ENCODE measurements around the gene C14orf93.

The C14orf93 gene

DNA sequence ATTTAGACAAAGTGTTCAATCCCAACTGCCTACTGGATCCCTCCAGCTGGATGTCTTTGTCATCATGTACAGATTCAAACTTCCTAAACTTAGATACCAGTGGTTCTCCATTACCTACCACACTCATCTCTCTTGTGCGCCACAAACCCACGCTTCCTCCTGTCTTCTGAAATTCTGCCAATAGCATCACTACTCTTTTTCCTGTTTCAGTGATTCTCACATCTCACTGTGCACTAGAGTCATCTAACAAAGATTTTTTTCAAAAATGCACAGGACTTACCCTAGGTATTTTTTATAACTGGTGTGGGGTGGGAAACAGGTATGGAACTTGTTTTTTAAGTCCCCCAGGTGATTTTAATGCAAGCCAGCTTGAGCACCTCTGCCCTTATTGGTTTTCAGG, 18.9 kb upstream of the C14orf93 start:
- DNase-seq (ENCODE audit: extremely low spot score), result no peak
- POLR2A ChIA-PET, result no interaction called here
- TF ChIP-seq NFRKB (IDR thresholded peaks at IDR 0.05), result no peak
- no peak for TF ChIP-seq FOXA1 (IDR thresholded peaks at IDR 0.05)
- TF ChIP-seq, protein P1, sequence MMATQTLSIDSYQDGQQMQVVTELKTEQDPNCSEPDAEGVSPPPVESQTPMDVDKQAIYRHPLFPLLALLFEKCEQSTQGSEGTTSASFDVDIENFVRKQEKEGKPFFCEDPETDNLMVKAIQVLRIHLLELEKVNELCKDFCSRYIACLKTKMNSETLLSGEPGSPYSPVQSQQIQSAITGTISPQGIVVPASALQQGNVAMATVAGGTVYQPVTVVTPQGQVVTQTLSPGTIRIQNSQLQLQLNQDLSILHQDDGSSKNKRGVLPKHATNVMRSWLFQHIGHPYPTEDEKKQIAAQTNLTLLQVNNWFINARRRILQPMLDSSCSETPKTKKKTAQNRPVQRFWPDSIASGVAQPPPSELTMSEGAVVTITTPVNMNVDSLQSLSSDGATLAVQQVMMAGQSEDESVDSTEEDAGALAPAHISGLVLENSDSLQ (IDR thresholded peaks at IDR 0.05), result no peak
- no peak for TF ChIP-seq ARNT (IDR thresholded peaks at IDR 0.05)
- no peak for TF ChIP-seq HDGF (IDR thresholded peaks at IDR 0.05; ENCODE audit: borderline replicate concordance)
- no peak for TF ChIP-seq CTBP1 (IDR thresholded peaks at IDR 0.05; ENCODE audit: borderline replicate concordance)
- no peak for TF ChIP-seq SUZ12 (IDR thresholded peaks at IDR 0.05)
- no peak for TF ChIP-seq ZNF384 (IDR thresholded peaks at IDR 0.05)
- no peak for TF ChIP-seq FOXK2 (IDR thresholded peaks at IDR 0.05)
- no peak for TF ChIP-seq L3MBTL2 (conservative IDR thresholded peaks at IDR 0.05)
- no peak for TF ChIP-seq BHLHE40 (IDR thresholded peaks at IDR 0.05; ENCODE audit: borderline replicate concordance)
- TF ChIP-seq FOXM1 (IDR thresholded peaks at IDR 0.05; ENCODE audit: borderline replicate concordance), result no peak
- CTCF ChIA-PET, result interaction anchor here (0.8 to 1.3 kb wide), 2 partner anchors 42 to 352 kb away, joined by 3 to 4 read pairs; no protein-coding TSS in a partner anchor

- TF ChIP-seq, protein P1 (IDR thresholded peaks at IDR 0.05), result peak; percentile 41
- TF ChIP-seq L3MBTL2 (conservative IDR thresholded peaks at IDR 0.05), result no peak
- no peak for DNase-seq (ENCODE audit: extremely low spot score)
- ChIA-PET CTCF (interaction anchor here (1.8 kb wide), 1 partner anchor 30 kb away, joined by 10 read pairs; no protein-coding TSS in a partner anchor), POLR2A (interaction anchor here (0.6 to 7.0 kb wide), 7 partner anchors 8 to 30 kb away, joined by 3 to 36 read pairs (median 5); no protein-coding TSS in a partner anchor)
These were observed 15.3 kb upstream of the C14orf93 start for GRCh38 chr14:23025151-23025814.

DNA sequence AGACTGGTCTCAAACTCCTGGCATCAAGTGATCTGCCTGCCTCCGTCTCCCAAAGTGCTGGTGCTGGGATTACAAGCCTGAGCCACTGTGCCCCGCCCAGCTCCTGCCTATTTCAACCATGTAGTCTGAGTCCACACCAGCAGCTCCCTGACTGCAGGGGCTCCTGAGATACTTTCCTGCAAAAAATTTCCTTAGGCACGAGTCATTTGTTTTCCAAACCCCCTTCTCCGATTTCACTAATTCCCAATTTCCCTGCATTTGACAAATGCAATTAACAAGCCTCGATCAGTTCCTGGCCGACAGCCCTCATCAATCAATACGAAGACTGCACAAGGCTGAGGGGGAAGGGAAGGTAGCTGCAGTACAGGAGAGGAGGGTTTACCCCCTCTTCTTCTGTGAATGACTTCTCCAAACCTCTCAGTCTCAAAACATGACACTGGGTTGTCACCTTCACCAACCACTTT, 14.7 kb upstream of the C14orf93 start:
- CTCF ChIA-PET, result interaction anchor here (1.8 kb wide), 1 partner anchor 29 kb away, joined by 10 read pairs; no protein-coding TSS in a partner anchor
- no peak for TF ChIP-seq FOXK2 (IDR thresholded peaks at IDR 0.05)
- no peak for TF ChIP-seq ARNT (IDR thresholded peaks at IDR 0.05)
- TF ChIP-seq NFRKB (IDR thresholded peaks at IDR 0.05), result no peak
- TF ChIP-seq, protein P1 (IDR thresholded peaks at IDR 0.05), result no peak
- TF ChIP-seq HDGF (IDR thresholded peaks at IDR 0.05; ENCODE audit: borderline replicate concordance), result no peak
- TF ChIP-seq BHLHE40 (IDR thresholded peaks at IDR 0.05; ENCODE audit: borderline replicate concordance), result no peak
- no peak for TF ChIP-seq FOXM1 (IDR thresholded peaks at IDR 0.05; ENCODE audit: borderline replicate concordance)
- no peak for TF ChIP-seq CTBP1 (IDR thresholded peaks at IDR 0.05; ENCODE audit: borderline replicate concordance)
- no peak for TF ChIP-seq FOXA1 (IDR thresholded peaks at IDR 0.05)
- no peak for TF ChIP-seq TARDBP (IDR thresholded peaks at IDR 0.05)
- no peak for TF ChIP-seq L3MBTL2 (conservative IDR thresholded peaks at IDR 0.05)
- TF ChIP-seq ELF4 (IDR thresholded peaks at IDR 0.05), result no peak
- TF ChIP-seq LEF1 (IDR thresholded peaks at IDR 0.05; ENCODE audit: borderline replicate concordance), result no peak
- TF ChIP-seq ZNF384 (IDR thresholded peaks at IDR 0.05), result no peak
- no peak for DNase-seq (ENCODE audit: extremely low spot score)
- POLR2A ChIA-PET, result interaction anchor here (1.1 to 7.0 kb wide), 5 partner anchors 9 to 29 kb away, joined by 3 to 36 read pairs (median 5); no protein-coding TSS in a partner anchor

DNA sequence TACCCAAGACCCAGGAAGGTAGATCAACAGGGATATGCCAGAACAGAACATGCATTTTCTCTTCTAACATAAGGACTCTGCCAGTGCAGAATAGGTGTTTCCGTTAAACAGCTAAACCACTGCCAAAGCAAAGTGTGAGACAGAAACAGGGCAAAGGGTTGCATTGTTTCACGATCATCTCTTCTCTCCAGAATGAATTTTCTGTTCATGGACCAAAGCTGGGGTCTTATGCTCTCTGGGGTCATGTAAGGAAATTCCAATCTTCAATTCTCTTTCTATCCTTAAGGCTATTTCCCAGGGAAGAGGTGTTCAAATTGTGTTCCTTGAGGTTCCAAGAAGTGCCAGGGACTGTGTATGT, 13.8 kb upstream of the C14orf93 start:
- ChIA-PET POLR2A (interaction anchor here (1.1 to 7.0 kb wide), 4 partner anchors 10 to 67 kb away, joined by 3 to 36 read pairs (median 6); partner anchors contain the start of gene HAUS4), CTCF (interaction anchor here (0.6 to 1.8 kb wide), 2 partner anchors 25 to 29 kb away, joined by 3 to 10 read pairs; no protein-coding TSS in a partner anchor)
- TF ChIP-seq SUZ12 (IDR thresholded peaks at IDR 0.05) (no peak), SP1 (IDR thresholded peaks at IDR 0.05) (no peak), FOXK2 (IDR thresholded peaks at IDR 0.05) (no peak), L3MBTL2 (conservative IDR thresholded peaks at IDR 0.05) (no peak), FOXA1 (IDR thresholded peaks at IDR 0.05) (no peak), LEF1 (IDR thresholded peaks at IDR 0.05; ENCODE audit: borderline replicate concordance) (no peak), HDGF (IDR thresholded peaks at IDR 0.05; ENCODE audit: borderline replicate concordance) (no peak), ZNF384 (IDR thresholded peaks at IDR 0.05) (no peak), NFRKB (IDR thresholded peaks at IDR 0.05) (no peak), BHLHE40 (IDR thresholded peaks at IDR 0.05; ENCODE audit: borderline replicate concordance) (no peak), ARNT (IDR thresholded peaks at IDR 0.05) (no peak)
- TF ChIP-seq, protein P1 (IDR thresholded peaks at IDR 0.05), result no peak
- no peak for DNase-seq (ENCODE audit: extremely low spot score)

- DNase-seq (ENCODE audit: extremely low spot score), result no peak
- ChIA-PET CTCF (interaction anchor here (0.6 to 1.2 kb wide), 2 partner anchors 26 to 28 kb away, joined by 3 to 4 read pairs; no protein-coding TSS in a partner anchor), POLR2A (interaction anchor here (1.1 to 7.0 kb wide), 4 partner anchors 14 to 66 kb away, joined by 3 to 36 read pairs (median 6); partner anchors contain the start of gene HAUS4)
- TF ChIP-seq FOXA1 (IDR thresholded peaks at IDR 0.05) (no peak), FOXM1 (IDR thresholded peaks at IDR 0.05; ENCODE audit: borderline replicate concordance) (no peak), ARNT (IDR thresholded peaks at IDR 0.05) (no peak), LEF1 (IDR thresholded peaks at IDR 0.05; ENCODE audit: borderline replicate concordance) (no peak), SUZ12 (IDR thresholded peaks at IDR 0.05) (no peak), HDGF (IDR thresholded peaks at IDR 0.05; ENCODE audit: borderline replicate concordance) (no peak), BHLHE40 (IDR thresholded peaks at IDR 0.05; ENCODE audit: borderline replicate concordance) (no peak), FOXK2 (IDR thresholded peaks at IDR 0.05) (no peak), SP1 (IDR thresholded peaks at IDR 0.05) (no peak), ZNF384 (IDR thresholded peaks at IDR 0.05) (no peak), NFRKB (IDR thresholded peaks at IDR 0.05) (no peak), L3MBTL2 (conservative IDR thresholded peaks at IDR 0.05) (no peak), ELF4 (IDR thresholded peaks at IDR 0.05) (no peak), CTBP1 (IDR thresholded peaks at IDR 0.05; ENCODE audit: borderline replicate concordance) (no peak)
- TF ChIP-seq, protein P1 (IDR thresholded peaks at IDR 0.05), result no peak
These were observed 13.3 kb upstream of the C14orf93 start for GRCh38 chr14:23023022-23023794.
